Stimulated activated CD8-positive, alpha-beta memory T cell treated with anti-CD3 and anti-CD28 coated beads, Interleukin-12 subunit alpha, Interleukin-12 subunit beta, amount 100 ng/mL, for 24 hours (primary cell): Measurements from ENCODE around the gene SLC8A1.

Experiments
- DNase-seq: peaks from one replicate; pipeline ENCODE4 v3.0.0-alpha.2; 2020; ENCODE audit errors: extremely low read depth

Gene SLC8A1

DNA sequence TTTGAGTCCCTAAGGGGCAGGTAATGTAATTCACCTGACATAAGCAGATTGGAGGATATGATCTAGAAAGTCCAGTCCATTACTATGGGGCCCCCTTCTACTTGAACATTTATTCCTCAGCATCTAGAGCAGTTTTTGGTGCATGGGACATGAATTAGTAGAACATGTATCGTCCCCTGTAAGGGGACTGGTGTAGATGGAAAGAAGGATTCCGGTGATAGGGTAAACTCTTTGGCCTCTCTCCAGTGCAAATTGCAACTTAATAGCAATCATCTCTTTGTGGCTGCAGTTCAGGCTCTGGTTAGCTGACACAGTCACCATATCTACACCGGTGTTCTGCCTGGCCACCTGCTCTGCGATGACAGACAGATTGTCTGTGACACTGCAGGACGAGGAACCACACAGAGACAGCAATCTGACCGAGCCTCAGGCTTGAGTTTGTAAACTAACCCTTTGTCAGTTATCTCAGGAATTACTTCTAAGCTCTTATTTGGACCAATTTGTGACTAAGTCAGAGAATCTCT, 6.4 kb upstream of the SLC8A1 start:
- DNase-seq, result no peak

DNA sequence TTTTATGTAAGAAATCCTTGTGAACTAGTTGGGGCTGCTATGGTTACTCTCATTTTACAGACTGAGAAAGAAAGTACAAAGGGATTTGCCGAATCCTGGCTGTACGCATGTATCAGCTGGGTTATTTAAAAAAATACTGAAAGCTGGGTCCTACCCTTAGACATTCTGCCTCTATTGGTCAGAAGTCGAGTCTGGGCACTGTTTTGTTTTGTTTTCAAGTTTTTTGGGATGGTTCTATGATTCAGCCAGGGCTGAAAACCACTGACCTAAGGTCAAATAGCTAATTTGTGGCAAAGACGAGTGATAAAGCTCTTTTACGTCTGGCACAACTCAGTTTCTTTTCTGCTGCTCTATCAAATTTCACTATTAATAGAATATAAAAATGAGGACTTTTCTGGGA, 5.9 kb upstream of the SLC8A1 start:
- no peak for DNase-seq

DNA sequence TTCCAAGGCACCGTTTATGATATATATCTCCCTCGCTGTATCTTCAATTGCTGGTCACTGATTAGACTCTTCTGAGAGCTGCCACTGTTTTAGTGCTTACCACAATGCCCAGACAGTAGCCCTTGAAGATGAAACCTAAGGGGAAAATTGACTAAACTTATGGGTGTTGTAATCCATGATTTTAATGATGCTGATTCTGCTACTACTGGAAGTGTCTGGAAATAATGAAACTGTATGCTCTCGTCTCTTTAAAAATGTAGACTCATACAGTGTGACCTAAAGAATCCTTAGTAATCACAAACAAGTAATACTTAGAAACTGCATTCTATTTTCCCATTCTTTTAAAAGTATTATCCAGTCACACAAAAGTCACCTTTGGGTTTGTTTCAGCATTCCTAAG, 5.5 kb upstream of the SLC8A1 start:
- DNase-seq, result no peak

DNA sequence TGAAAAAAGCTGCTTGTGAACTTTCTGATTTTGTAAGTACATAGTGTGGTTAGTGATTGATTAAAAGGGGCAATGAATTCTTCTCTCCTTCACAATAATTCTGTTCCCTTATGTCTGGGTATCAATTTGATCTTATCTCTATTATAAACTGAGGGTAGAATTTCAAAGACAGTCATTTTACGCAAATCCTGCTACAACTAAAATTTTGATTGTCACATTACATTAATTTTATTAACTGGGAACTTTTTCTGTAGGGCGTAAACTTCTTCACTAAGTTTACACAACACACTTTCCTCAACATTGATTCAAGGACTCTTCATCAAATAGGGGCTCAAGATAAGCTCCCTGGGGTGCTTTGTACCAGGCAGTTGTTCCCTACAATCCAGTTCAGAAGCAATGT, 5.0 kb upstream of the SLC8A1 start:
- DNase-seq, result no peak

DNA sequence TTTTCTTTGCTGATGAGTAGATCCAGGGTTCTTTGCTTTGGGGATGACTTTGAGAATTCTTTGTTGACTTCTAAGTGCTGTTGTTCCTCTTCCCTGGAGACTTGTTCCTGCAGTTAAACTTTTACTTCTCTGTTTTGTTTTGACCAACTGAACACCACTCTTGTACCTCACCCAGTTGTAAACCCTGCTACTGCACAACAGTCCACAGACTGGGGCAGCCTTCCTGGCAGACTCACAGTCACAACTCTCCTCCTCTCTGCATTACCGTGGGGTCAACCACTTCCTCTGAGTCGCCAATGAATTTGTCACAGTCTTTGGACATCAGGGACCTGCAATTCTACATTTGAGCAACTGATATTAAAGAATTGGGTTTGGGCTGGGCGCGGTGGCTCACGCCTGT, 3.8 kb upstream of the SLC8A1 start:
- DNase-seq, result no peak

DNA sequence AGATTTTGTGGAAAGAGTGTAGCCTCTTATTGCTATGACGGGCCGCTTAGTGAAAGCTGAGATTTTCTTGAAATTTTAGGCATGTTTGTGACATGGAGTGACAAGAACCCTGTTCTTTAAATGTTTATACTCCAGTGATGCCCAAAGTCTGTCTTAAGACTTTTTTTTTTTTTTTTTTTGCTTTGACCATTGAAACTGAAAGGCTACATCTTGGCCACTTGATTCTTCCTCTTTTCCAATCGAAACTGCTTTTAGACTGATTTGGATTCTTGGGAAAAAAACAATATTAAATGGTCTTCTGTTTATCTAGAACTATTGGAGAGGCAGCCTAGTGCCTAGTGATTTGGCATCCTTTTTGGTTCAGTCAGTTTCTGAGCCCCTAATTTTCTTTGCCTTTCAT, 2.4 kb upstream of the SLC8A1 start:
- no peak for DNase-seq

DNA sequence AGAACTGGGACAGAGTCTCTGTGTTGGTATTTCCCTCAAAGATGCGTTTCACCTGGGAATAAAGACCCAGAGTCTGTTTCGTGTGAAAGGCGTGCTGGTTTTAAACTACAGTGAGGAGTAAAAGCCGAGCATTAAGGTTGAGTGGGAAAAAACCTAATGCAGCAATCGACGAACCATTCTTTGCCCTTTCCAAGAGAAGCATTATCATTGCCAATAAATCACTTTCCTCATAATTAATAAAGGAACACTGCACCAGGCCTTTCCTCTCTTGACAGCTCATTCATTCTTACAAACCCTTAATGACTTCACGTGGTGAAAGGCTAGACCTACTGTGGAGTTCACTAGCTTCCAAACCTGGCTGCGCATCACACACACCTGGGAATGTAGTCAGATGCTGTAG, 896 bp upstream of the SLC8A1 start:
- DNase-seq, result no peak

DNA sequence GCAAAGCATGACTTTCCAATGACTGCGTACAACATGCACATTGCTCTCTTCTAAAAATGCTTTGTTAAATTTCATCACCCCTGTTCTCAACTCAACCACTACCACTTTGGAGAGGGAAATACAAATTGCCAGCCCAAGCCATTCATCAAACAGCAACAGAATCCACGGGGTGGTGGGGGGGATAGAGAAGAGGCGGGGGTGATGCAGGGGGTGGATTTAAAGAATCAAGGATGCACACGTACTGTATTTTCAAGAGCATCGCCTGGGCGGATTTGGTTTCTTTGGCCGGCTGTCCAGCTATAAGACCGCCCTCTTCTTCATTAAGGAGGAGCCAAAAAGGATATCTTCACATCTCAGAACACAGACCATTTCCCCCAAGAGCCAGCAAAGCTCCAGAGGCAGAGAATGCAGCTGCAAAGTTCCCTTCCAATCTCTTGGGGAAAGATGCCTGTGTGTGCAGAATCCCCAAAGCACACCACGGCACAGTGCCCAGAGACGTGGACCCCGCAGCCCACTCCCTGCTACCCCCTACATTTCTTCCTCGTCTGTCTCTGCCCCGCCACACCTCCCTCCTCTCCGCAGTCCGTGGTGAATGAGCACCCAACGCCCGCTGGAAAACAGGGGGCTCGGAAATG, 977 bp downstream of the SLC8A1 start:
- DNase-seq, result no peak

DNA sequence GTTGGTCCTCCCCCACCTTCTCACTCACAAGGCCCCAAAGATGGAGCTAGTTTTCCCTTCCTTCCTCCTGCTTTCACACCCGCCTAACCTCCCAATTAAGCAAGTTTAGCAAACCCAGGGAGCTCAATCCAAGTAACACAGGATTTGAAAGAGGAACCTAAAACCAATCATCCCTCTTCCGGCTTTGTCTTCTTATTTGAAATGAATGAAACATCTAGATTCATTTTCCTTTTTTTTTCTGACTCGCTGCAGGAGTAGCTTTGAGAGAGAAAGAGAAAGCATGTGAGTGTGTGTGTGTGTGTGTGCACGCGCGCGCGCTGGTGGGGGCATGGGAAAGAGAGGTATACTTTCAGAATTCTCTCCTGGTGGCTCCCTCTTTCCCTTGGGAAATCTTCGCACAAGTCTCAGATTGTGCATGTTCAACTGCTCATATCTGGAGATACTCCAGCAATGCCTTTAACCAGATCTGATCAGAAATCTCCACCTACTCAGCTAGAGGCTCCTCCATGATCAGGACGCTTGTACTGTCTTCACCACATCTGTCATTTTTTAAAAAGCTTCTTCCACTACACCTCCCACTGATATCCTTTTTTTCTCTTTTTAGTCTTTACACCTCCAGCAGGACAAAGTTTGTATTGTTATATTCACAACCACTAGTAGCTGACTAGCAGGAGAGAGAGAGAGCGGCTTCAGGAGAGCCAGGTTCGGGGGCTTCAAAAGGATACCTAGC, 1.7 kb downstream of the SLC8A1 start:
- DNase-seq, result no peak

DNA sequence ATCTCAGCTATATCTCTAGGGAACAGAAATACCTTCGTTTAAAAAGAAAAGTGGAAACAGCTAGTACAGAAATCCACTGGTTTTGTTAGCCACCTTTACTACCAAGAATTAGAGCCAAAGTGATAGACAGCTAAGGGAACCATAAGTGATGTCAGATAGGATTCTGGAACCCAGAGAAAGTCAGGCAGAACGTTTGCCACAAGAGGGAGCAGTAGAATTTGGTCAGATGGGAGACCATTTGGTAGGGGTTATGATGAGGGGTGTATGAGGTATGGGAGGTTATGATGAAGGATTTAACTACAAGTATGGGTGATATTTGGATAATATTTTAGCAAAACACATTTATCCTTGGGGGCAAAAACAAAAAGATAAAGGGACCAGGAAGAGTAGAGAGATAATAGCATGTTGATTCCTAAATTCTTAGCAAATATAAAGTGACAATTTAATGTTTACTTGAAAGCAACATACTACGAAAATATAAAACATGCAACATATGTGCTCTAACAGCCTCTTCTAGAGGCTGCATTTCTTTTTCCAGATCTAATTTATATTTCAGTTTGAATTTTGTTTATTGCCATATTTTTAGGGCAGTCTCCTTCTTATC, 3.3 kb downstream of the SLC8A1 start:
- no peak for DNase-seq

DNA sequence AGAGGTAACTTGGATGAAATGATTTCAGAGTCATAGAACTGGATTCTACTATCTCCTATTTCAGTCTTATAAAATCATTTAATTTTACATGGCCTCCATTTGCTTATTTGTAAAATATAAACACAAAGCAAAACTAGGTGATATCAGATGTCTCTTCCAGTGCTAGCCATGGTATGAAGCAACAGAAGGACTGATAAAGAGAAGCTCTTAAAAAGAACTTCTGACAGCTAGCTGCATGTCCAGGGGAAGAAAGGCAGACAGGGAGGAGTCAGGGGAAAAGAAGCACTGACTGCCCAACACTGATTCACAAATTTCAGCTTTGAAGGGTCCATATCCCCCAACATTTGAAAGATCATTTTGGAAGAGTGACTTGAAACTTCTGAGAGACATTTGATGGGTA, 6.4 kb downstream of the SLC8A1 start:
- no peak for DNase-seq

DNA sequence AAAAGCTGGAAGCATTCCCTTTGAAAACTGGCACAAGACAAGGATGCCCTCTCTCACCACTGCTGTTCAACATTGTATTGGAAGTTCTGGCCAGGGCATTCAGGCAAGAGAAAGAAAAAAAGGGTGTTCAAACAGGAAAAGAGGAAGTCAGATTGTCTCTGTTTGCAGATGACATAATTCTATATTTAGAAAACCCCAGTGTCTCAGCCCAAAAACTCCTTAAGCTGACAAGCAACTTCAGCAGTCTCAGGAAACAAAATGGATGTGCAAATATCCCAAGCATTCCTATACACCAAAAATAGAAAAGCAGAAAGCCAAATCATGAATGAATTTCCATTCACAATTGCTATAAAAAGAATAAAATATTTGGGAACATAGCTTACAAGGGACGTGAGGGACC, 11.1 kb downstream of the SLC8A1 start:
- no peak for DNase-seq

DNA sequence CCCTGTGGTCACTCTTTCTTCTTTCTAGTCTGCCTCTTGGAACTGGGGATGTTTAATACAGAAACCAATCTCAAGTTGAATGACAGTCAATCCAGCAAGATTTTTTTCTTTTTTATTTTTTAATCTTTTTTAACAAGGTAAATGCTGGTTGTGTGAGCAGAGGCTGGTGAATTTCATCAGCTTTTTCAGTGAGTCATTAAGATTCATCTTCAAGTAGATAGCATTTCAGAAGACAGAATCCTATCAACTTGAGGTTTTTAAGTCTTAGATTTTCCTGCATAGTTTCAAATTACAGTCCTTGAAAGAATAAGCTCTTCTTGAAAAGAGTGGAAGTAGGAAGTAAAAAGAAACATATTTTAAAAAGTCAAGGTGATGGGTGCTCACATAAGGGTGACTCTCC, 12.4 kb downstream of the SLC8A1 start:
- DNase-seq, result no peak

DNA sequence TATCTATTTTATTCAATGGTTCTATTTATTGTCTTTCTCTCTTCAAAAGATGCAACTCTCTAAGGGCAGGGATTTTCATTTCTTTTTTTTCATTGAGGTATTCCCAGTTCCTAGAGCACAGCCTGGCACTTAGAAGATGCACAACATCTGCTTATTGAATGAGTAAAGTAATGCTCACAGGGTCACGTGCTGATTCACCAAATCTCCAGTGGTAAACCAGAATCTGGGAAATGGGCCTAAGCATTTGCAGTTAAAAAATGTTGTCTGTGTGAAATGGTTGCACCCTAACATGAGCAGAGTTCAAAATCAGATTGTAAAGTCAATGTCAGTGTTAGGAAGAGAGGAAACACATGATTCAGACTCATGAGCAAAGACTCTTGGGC, 15.8 kb downstream of the SLC8A1 start:
- no peak for DNase-seq

DNA sequence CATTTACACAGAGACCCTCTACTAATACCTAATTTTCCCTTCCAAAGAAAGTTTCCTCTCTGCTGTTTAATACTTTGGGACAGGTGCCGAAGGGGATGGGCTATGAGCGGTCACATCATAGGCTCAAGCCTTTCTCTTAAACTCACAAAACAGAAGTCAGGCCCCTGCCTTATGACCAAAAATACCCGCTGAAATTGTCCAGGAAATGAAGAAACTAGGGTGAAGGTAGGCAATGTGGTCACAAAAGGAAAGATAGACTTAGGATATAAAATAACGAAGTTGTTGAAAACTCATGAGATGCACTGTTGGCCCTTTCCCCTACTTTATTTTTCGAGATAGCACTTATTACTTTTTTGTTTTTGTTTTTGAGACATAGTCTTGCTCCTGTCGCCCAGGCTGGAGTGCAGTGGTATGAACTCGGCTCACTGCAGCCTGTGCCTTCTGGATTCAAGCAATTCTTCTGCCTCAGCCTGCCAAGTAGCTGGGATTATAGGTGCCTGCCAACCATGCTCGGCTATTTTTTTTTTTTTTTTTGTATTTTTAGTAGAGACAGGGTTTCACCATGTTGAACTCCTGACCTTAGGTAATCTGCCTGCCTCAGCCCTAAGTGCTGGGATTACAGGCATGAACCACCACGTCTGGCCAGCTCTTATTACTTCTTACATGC, 16.3 kb downstream of the SLC8A1 start:
- no peak for DNase-seq

DNA sequence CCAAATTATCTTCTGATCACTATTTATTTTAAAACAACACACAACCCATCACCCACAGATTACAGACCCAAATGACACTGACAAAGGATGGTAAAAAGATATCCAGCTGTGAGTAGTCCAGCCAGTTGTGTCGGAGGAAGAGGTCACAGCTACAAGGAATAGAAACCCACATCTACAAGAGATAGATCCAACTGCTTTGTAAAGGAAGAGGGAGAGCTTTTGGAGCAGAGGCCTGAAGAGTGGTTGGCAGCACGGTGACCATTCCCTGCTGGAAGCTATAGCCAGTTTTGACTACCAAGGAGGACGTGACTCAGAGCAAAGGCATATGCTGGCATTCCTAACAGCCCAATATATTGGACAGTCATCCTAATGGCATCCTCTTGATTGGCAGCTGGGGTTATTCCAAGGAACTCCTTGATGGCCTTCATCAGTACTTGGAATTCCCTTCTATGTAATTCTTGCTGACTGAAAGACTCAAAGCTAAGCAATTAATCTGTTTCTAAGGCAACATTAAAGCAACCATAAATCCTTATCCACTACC, 17.1 kb downstream of the SLC8A1 start:
- DNase-seq, result no peak

DNA sequence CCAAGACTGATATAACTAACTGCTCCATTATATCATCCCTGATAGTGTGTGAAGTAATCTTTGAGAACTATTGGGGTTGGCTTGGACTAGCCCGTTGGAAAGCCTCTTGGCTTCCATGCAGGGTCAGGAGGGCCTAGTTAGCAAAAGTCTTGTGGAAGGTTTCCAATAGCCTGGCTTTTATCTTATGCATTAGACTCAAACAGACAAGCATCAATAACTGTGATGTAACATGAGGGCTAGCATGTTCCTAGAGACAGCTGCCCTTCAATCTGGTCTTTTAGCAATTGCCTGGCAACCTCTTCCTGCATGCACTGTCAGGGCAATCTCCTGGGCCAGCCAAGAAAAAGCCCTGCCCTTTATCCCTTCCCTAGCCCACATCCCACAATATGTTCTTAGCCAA, 18.2 kb downstream of the SLC8A1 start:
- no peak for DNase-seq

DNA sequence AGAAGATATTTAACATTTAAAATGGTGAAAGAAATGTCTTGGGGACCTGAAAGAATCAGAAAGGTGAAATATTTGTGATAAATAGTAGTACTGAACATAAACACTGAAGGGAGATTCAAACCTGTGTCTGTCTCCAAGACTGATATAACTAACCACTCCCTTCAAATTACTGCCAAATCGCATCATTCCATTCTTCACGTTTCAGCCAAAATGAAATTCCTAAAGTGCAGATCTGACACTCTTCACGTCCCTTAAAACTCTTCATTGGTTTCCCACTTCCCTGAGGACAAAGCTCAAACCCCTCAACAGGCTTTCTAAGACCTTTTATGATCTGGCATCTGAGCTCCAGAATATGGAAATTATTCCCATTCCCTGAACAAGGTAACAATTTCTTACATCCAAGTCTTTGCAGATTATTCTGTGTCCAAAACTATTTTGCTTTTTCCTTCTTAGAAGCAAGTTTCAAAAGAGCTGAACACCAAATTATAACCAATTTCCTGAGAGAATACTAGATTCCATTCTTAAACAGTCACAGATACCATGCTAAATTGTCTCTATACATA, 18.9 kb downstream of the SLC8A1 start:
- DNase-seq, result no peak

DNA sequence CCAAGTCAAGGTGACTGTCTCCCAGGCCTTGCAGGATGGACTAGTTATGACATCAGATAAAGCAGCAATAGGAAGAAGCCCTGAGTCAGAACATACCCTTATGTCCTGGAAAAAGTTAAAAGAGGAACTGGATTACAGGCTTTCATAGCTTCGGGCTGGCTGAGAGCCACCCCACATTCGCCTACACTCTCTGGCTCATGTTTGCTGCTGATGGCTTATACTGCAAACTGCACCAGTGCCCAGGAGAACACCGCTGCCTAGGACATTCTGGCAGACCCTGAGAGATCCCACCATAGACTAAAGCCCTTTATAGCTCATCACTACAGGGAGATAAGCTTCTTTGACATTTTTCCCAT, 20.3 kb downstream of the SLC8A1 start:
- no peak for DNase-seq

DNA sequence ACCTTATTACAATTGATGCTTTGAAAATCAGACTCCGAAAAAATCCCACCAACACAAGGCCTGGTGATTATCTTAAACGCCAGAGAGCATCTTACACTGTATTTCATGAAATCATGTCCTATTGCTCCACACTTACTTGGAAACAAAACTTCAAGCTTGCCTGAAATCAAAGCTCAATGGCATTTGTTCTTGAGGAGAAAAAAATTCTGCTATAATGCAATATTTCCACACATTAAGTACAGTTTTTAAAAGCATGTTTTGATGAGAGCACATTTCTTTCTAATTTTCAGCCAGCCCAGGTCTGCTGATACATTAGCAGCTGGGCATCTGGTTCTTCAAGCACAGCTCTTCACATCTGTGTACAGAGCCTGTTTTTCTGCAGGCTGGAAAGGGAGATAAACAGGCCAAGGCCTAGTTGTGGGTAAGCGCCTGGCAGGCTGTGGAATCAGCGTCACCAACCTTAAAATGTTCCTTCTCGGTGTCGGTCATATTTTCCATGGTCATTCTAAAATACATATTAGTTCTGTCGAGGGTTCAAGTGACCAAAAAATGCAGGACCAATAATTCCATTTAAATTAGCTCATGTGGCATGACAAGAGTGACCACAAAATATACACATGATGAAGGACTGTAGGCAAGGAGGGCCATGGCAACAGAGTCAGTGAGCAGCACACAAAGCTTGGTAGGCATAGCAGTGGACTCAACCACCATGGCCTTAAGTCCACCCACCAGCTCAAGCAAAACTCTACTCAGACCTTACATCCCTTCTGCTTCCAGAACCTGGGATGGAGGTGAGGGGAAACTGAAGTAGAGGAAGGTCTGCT, 20.9 kb downstream of the SLC8A1 start:
- DNase-seq, result no peak

DNA sequence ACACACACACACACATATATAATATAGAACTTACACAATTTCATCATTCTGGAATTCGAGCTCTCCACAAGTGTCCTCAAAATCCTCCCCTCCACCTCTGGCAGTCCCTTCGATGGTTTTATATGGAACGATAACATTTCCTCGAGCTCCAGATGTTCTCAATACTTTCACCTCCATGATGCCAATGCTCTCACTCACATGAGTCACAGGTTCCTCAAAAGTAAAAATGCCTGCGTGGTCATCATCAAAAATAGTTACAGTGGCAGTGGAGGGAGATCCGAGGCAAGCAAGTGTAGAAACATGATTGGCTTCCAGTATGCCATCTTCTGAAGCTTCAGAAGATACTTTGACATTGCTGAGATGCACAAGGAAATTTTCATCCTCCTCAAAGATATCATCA, 23.5 kb downstream of the SLC8A1 start:
- DNase-seq, result no peak
